Brain microvascular endothelial cell (primary cell): ENCODE results near the gene ATRN.

Experiments used
- DNase-seq: peaks from one replicate; pipeline ENCODE4 v3.0.0-alpha.2; 2020
- H3K27ac ChIP-seq: fragments of 250-450 bp; sonication (Bioruptor Pico); 2 replicates; pipeline ENCODE4 v1.5.1; 2020; ENCODE audit warnings: mild to moderate bottlenecking, moderate library complexity
- H3K27me3 ChIP-seq: fragments of 250-450 bp; sonication (Bioruptor Pico); replicated peaks from 2 replicates; pipeline ENCODE4 v1.5.1; 2020; ENCODE audit warnings: mild to moderate bottlenecking
- H3K36me3 ChIP-seq: fragments of 250-450 bp; sonication (Bioruptor Pico); replicated peaks from 2 replicates; pipeline ENCODE4 v1.5.1; 2020; ENCODE audit warnings: mild to moderate bottlenecking
- H3K4me3 ChIP-seq: 2 replicates; pipeline ENCODE4 v1.5.1; 2011; ENCODE audit warnings: low read depth, mild to moderate bottlenecking, control low read depth, low read length, moderate library complexity
- in situ Hi-C: cut with HindIII; loops from 2 replicates; pipeline ENCODE4 v1.10.0; 2017; ENCODE audit warnings: low sequenced_read_pairs, low pct_ligation_motif_present
- TF ChIP-seq, protein P1 (sequence below): IDR thresholded peaks from 2 replicates; pipeline ENCODE4 v1.5.1; 2011; ENCODE audit warnings: low read depth, mild to moderate bottlenecking, moderate library complexity, low read length, control low read depth, inconsistent platforms; ENCODE audit errors: missing control alignments

Gene ATRN

DNA sequence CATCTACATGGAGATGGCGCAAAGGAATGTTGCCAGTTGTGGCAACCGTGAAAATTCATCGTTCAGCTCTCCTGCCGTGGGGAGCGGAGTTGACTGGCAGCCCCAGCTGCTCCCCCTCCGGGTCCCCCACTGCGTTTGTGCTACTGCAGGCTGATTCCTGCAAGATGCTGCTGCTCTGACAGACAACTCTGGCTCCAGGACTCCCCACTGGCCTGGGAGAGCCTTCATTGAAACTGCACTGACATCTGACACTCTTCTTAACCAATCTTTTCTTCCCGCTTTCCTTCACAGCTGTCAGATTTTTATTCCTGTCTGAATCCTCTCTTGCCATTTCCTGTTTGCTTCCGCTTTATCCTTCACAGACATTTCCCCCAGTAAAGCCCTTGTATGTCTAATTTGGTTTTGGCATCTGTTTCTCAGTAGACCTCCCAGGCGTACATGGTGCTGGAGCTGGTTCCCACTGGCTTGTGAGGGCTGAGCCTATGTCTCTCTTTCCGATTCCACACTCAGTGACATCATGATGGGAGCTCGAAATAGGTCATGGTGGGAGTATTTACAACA is 9.5 kb upstream of the ATRN start:
- DNase-seq, result peak; percentile 15
- no peaks in the 10 kb centered on the region for H3K27me3 ChIP-seq
- in situ Hi-C loops, result no loop called here
- TF ChIP-seq, protein P1, sequence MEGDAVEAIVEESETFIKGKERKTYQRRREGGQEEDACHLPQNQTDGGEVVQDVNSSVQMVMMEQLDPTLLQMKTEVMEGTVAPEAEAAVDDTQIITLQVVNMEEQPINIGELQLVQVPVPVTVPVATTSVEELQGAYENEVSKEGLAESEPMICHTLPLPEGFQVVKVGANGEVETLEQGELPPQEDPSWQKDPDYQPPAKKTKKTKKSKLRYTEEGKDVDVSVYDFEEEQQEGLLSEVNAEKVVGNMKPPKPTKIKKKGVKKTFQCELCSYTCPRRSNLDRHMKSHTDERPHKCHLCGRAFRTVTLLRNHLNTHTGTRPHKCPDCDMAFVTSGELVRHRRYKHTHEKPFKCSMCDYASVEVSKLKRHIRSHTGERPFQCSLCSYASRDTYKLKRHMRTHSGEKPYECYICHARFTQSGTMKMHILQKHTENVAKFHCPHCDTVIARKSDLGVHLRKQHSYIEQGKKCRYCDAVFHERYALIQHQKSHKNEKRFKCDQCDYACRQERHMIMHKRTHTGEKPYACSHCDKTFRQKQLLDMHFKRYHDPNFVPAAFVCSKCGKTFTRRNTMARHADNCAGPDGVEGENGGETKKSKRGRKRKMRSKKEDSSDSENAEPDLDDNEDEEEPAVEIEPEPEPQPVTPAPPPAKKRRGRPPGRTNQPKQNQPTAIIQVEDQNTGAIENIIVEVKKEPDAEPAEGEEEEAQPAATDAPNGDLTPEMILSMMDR, result no peak
- H3K27ac ChIP-seq, result no peak overlapping the region
- H3K36me3 ChIP-seq, result no peaks in the 10 kb centered on the region
- H3K4me3 ChIP-seq, result no peak overlapping the region

DNA sequence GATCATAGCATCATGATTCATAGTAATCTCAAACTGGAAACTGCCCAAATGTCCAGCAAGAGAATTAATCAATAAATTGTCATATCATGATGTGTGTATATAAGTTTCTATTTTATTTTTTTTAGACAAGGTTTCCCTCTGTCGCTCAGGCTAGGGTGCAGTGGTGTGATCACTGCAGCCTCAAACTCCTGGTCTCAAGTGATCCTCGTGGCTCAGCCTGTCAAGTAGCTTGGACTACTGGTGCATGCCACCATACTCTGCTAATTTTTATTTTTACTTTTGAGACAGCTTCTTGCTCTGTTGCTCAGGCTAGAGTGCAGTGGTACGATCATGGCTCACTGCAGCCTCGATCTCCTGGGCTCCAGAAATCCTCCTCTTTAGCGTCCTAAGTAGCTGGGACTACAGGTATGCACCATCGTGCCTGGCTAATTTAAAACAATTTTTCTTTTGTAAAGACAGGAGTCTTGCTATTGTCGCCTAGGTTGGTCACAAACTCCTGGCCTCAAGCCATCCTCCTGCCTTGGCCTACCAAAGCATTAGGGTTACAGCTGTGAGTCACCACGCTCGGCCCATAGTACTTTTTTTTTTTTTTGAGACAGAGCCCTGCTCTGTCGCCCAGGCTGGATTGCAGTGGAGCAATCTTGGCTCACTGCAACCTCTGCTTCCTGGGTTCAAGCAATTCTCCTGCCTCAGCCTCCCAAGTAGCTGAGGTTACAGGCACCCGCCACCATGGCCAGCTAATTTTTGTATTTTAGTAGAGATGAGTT is 8.7 kb upstream of the ATRN start:
- no peak overlapping the region for H3K4me3 ChIP-seq
- no peak overlapping the region for H3K27ac ChIP-seq
- in situ Hi-C loops, result no loop called here
- H3K36me3 ChIP-seq, result no peaks in the 10 kb centered on the region
- DNase-seq, result no peak
- H3K27me3 ChIP-seq, result no peaks in the 10 kb centered on the region
- TF ChIP-seq, protein P1, result no peak

DNA sequence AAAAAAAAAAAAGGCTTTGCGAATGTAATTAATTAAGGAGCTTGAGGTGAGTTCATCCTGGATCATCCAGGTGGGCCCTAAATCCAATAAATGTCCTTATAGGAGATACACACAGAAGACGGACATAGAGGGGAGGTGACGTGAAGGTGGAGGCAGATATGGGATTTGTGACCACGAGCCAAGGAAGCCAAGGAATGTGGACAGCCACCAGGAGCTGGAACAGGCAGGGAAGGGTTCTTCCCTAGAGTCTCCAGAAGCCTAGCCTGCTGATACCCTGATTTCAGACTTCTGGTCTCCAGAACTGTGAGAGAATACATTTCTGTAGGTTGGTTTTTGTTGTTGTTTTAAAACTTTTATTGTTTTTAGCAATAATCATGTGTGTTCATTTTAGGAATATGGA is 6.7 kb upstream of the ATRN start:
- DNase-seq, result no peak
- in situ Hi-C loops, result no loop called here
- TF ChIP-seq, protein P1, result no peak

GRCh38 chr20:3465301-3465700 is 5.5 kb upstream of the ATRN start:
- Histone ChIP-seq H3K4me3 (no peak overlapping the region), H3K27me3 (no peaks in the 10 kb centered on the region), H3K36me3 (no peaks in the 10 kb centered on the region), H3K27ac (no peak overlapping the region)
- in situ Hi-C loops, result no loop called here
- TF ChIP-seq, protein P1, result no peak
- DNase-seq, result no peak

More for the DNA sequence above, 6.7 kb upstream of the ATRN start:
- Histone ChIP-seq H3K27me3 (no peaks in the 10 kb centered on the region), H3K27ac (no peak overlapping the region), H3K36me3 (no peaks in the 10 kb centered on the region), H3K4me3 (no peak overlapping the region)

- in situ Hi-C loops, result no loop called here
- H3K27me3 ChIP-seq, result no peaks in the 10 kb centered on the region
- no peak for DNase-seq
- no peaks in the 10 kb centered on the region for H3K36me3 ChIP-seq
- TF ChIP-seq, protein P1, result no peak
- peak overlapping the region; percentile 83 for H3K27ac ChIP-seq
- H3K4me3 ChIP-seq, result peak overlapping the region; percentile 83
These were observed 601 bp upstream of the ATRN start for GRCh38 chr20:3470208-3470626.
